WTC11 (cell line): ENCODE data around the gene SMIM41. TPM values are rescaled to one million over a fixed set of nuclear protein-coding genes. Genes with fewer than 3 reads are reported as not detected.

ENCODE experiments used
- ATAC-seq: fragments of 200-7000 bp; cut with Tn5 transposase; 2 replicates; pipeline ENCODE4 v1.10.0; 2021; ENCODE audit warnings: mild to moderate bottlenecking, moderate library complexity
- CTCF ChIA-PET: fragments of 300-600 bp; sonication (Branson Sonifier 250); formaldehyde crosslinking; loops from one replicate; lab custom pipeline; 2021; ENCODE audit warnings: antibody characterized with exemption; lab: Charles Lee
- POLR2A ChIA-PET: fragments of 350-600 bp; sonication (Branson Sonifier 250); formaldehyde crosslinking; loops from one replicate; lab custom pipeline; 2021; ENCODE audit warnings: antibody characterized with exemption; lab: Charles Lee
- DNase-seq: peaks from one replicate; pipeline ENCODE4 v3.0.0; 2021; ENCODE audit warnings: low spot score
- H3K27ac Mint-ChIP-seq: 2 replicates; pipeline ENCODE4 v1.8.0; 2021; ENCODE audit warnings: mixed read lengths
- H3K27me3 Mint-ChIP-seq: 2 replicates; pipeline ENCODE4 v1.8.0; 2021; ENCODE audit warnings: low read depth, mild to moderate bottlenecking, moderate library complexity, mixed read lengths
- H3K36me3 Mint-ChIP-seq: 2 replicates; pipeline ENCODE4 v1.8.0; 2021; ENCODE audit warnings: mixed read lengths
- H3K4me1 Mint-ChIP-seq: 2 replicates; pipeline ENCODE4 v1.8.0; 2022; ENCODE audit warnings: mixed read lengths
- H3K4me3 Mint-ChIP-seq: 2 replicates; pipeline ENCODE4 v1.8.0; 2021; ENCODE audit warnings: mild to moderate bottlenecking, moderate library complexity, mixed read lengths
- H3K9me3 Mint-ChIP-seq: 2 replicates; pipeline ENCODE4 v1.8.0; 2021; ENCODE audit warnings: mixed read lengths
- AR ChIP-seq: fragments of 250-450 bp; sonication (Bioruptor Pico); IDR thresholded peaks from 2 replicates; pipeline ENCODE4 v1.9.0; 2021; ENCODE audit warnings: mild to moderate bottlenecking
- ATF2 ChIP-seq: sonication (generic); formaldehyde crosslinking; IDR thresholded peaks from 2 replicates; pipeline ENCODE4 v1.8.1; 2022; ENCODE audit warnings: low read depth, missing genetic modification reagents, borderline replicate concordance
- ATF6 ChIP-seq: sonication (generic); formaldehyde crosslinking; IDR thresholded peaks from 2 replicates; pipeline ENCODE4 v1.8.1; 2023; ENCODE audit warnings: mild to moderate bottlenecking, missing genetic modification reagents
- CTCF ChIP-seq: fragments of 200-600 bp; IDR thresholded peaks from 2 replicates; pipeline ENCODE4 v1.8.0; 2022; ENCODE audit warnings: antibody characterized with exemption
- E2F1 ChIP-seq: sonication (generic); formaldehyde crosslinking; IDR thresholded peaks from 2 replicates; pipeline ENCODE4 v1.8.0; 2022; ENCODE audit warnings: mild to moderate bottlenecking, missing genetic modification reagents
- FOXP1 ChIP-seq: sonication (generic); formaldehyde crosslinking; IDR thresholded peaks from 2 replicates; pipeline ENCODE4 v1.8.0; 2022; ENCODE audit warnings: missing genetic modification reagents, mild to moderate bottlenecking, moderate library complexity, borderline replicate concordance
- GABPB1 ChIP-seq: sonication (generic); formaldehyde crosslinking; IDR thresholded peaks from 2 replicates; pipeline ENCODE4 v1.8.1; 2023; ENCODE audit warnings: mild to moderate bottlenecking, missing genetic modification reagents
- NR3C1 ChIP-seq: sonication (generic); formaldehyde crosslinking; conservative IDR thresholded peaks from 2 replicates; pipeline ENCODE4 v1.8.1; 2023; ENCODE audit warnings: low read depth, mild to moderate bottlenecking, missing genetic modification reagents
- SMAD3 ChIP-seq: sonication (generic); formaldehyde crosslinking; IDR thresholded peaks from 2 replicates; pipeline ENCODE4 v1.8.0; 2022; ENCODE audit warnings: missing genetic modification reagents, mild to moderate bottlenecking, borderline replicate concordance
- SMAD4 ChIP-seq: sonication (generic); formaldehyde crosslinking; IDR thresholded peaks from 2 replicates; pipeline ENCODE4 v1.8.0; 2022; ENCODE audit warnings: mild to moderate bottlenecking, missing genetic modification reagents
- STAT6 ChIP-seq: sonication (generic); formaldehyde crosslinking; conservative IDR thresholded peaks from 2 replicates; pipeline ENCODE4 v1.8.1; 2023; ENCODE audit warnings: mild to moderate bottlenecking, low read depth, missing genetic modification reagents, moderate library complexity
- ZNF138 ChIP-seq: sonication (generic); formaldehyde crosslinking; conservative IDR thresholded peaks from 2 replicates; pipeline ENCODE4 v1.8.1; 2022; ENCODE audit warnings: mild to moderate bottlenecking, moderate library complexity, missing genetic modification reagents
- ZNF219 ChIP-seq: sonication (generic); formaldehyde crosslinking; IDR thresholded peaks from 2 replicates; pipeline ENCODE4 v1.8.0; 2023; ENCODE audit warnings: missing genetic modification reagents, mild to moderate bottlenecking, borderline replicate concordance
- ZNF317 ChIP-seq: sonication (generic); formaldehyde crosslinking; IDR thresholded peaks from 2 replicates; pipeline ENCODE4 v1.8.1; 2023; ENCODE audit warnings: low read depth, mild to moderate bottlenecking, moderate library complexity, missing genetic modification reagents, borderline replicate concordance
- total RNA-seq: library from RNA; stranded (reverse); gene quantifications from 3 replicates; pipeline ENCODE4 v1.2.3, GENCODE V29; 2021

Gene SMIM41
- total RNA-seq, 1 experiment from 2014 or later, result not detected

GRCh38 chr12:52148464-52149181 is 69.1 kb downstream of the SMIM41 start (continued):
- no peak for TF ChIP-seq ATF6 (CRISPR knock-in tag)
- no peak for TF ChIP-seq E2F1 (CRISPR knock-in tag)
- no peak for TF ChIP-seq AR (CRISPR knock-in tag)
- no peak for TF ChIP-seq ZNF219 (CRISPR knock-in tag)
- no peak for TF ChIP-seq SMAD3 (CRISPR knock-in tag)
- no peak for TF ChIP-seq ZNF138 (CRISPR knock-in tag)
- no peak for TF ChIP-seq ZNF317
- no peak for TF ChIP-seq ATF2 (CRISPR knock-in tag)

- DNase-seq (no peak), ATAC-seq (no peak)
- Mint-ChIP-seq H3K27me3 (no peaks in the 10 kb centered on the region), H3K9me3 (no peaks in the 10 kb centered on the region), H3K36me3 (no peaks in the 10 kb centered on the region), H3K4me3 (no peak overlapping the region), H3K4me1 (peaks cover 22% of the 10 kb centered on the region), H3K27ac (no peak overlapping the region)
- ChIA-PET POLR2A (no interaction called here), CTCF (interaction anchor here (0.7 to 3.3 kb wide), 13 partner anchors 8 to 721 kb away, joined by 3 to 29 read pairs (median 5); no protein-coding TSS in a partner anchor)
- TF ChIP-seq CTCF, result no peak
- no peak for TF ChIP-seq SMAD4 (CRISPR knock-in tag)
- TF ChIP-seq STAT6 (CRISPR knock-in tag), result no peak
- no peak for TF ChIP-seq GABPB1 (CRISPR knock-in tag)
- TF ChIP-seq AR (CRISPR knock-in tag), result no peak
- no peak for TF ChIP-seq NR3C1 (CRISPR knock-in tag)
- no peak for TF ChIP-seq FOXP1 (CRISPR knock-in tag)
Measured at GRCh38 chr12:52149182-52149641, 69.7 kb downstream of the SMIM41 start.
